GM12891 (cell line): ENCODE data around the gene DYTN.

Experiments
- POLR2A ChIP-seq: IDR thresholded peaks from 2 replicates; pipeline ENCODE4 v1.6.1; 2011; ENCODE audit warnings: low read depth, low read length, control low read depth
- POLR2AphosphoS5 ChIP-seq: IDR thresholded peaks from 2 replicates; pipeline ENCODE4 v1.6.1; 2011; ENCODE audit warnings: low read depth, low read length, control low read depth

DNA sequence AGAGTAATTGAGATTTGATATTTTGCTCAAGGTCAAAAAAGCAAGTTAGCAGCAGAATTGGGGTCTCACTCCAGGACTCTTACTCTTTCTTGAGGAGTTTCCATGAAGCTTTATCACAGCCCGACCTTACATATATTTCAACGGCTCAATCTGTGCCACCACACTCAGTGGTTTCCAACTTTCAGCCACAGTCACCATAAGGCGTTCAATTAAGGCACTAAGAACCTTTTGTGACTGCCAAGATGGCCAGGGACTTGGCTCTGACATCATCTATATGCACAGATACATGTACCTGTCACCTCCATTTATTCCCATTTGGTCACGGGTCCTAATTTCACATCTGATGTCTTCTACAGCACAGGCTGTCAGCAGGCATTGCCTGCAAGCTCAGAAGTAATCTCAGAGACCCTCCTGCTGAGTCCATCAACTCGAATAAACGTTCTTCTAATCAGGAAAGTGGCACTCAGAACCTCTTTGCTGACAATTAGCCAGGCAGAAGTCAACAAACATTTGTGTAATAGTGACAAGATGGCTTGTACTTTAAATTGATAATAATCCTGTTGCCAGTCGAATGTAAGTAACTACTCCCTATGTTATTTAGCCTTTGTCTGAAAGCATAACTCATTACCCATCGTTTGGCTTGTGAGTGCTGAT lies 16.1 kb downstream of the DYTN start:
- TF ChIP-seq POLR2A (no peak), POLR2AphosphoS5 (no peak)
